ENCODE results near the gene MAP1LC3B. TPM values are rescaled to one million over a fixed set of nuclear protein-coding genes. Genes with fewer than 3 reads are reported as not detected.

MAP1LC3B gene
- total and polyA plus RNA-seq, 2 of the 8 experiments (the other 6 are each of a cell fraction or from before 2014, with no cell fraction given) = 29.5 to 48.5 TPM

DNA sequence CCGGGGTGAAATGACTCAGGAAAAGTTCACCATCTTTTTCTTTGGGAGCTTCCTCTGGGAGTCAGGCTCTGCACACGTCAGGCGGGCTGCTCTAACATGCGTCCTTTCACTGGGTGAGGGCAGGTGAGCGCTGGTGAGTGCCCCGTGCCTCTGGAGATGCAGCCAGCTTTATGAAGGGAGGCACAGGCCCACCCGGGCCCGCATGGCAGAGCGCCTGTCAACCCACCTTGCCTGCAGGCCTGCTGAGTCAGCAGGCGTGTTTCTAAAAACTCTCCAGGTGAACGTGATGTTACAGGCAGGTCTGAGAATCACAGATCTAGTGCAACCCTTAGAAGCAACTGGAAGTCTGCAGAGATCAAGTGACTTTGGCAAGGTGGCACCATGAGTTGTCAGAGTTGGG lies 18.4 kb downstream of the MAP1LC3B start:
- no peak overlapping the region for H2BK12ac ChIP-seq (ENCODE audit: low read depth, low read length)
- no peak overlapping the region for H3K56ac ChIP-seq (replicated peaks; ENCODE audit: insufficient read length, low read depth, low read length)
- 90% methylated on average over 11 of the region's 11 CpGs; no CpG with 5 or more reads in 1 of the 2 experiments for WGBS, 2 experiments (ENCODE audit: extremely low coverage in 1 of 2, insufficient coverage in 1 of 2, insufficient read length in 1 of 2, insufficient replicate concordance in 2 of 2, low coverage in 1 of 2, low lambda C conversion rate in 2 of 2, missing lambda C conversion rate in 1 of 2)
- H3K4ac ChIP-seq (replicated peaks; ENCODE audit: insufficient read length, low read depth, low read length) = no peak overlapping the region
- no peak overlapping the region for H2BK120ac ChIP-seq (replicated peaks; ENCODE audit: low read depth, low read length)
- H4K5ac ChIP-seq (ENCODE audit: insufficient read length, low read depth, low read length) = no peak overlapping the region
- H3K14ac ChIP-seq (ENCODE audit: insufficient read length) = no peak overlapping the region
- no peak overlapping the region for H2BK15ac ChIP-seq (ENCODE audit: low read length)
- no peaks in the 10 kb centered on the region for H3K4me1 ChIP-seq (replicated peaks in 1 of 4; ENCODE audit: control insufficient read depth in 3 of 4, insufficient read depth in 4 of 4, low read length in 3 of 4)
- no peak overlapping the region for H3K4me3 ChIP-seq (ENCODE audit: extremely low read depth in 1 of 4, insufficient read depth in 2 of 4, low read depth in 3 of 4, low read length in 4 of 4)
- no peak overlapping the region for H2AFZ ChIP-seq (ENCODE audit: low read length)
- H2AK5ac ChIP-seq (ENCODE audit: low read depth, low read length) = no peak overlapping the region
- H3K36me3 ChIP-seq (ENCODE audit: control insufficient read depth in 2 of 4, insufficient read depth in 4 of 4, low read length in 3 of 4) = peaks cover 5 to 55% (median 31%) of the 10 kb centered on the region in 4 experiments; a peak in 7 of 8 replicates
- H2BK20ac ChIP-seq (ENCODE audit: low read length) = no peak overlapping the region
- ChIA-PET POLR2A (ENCODE audit: partially characterized antibody) (no interaction called here), CTCF (ENCODE audit: partially characterized antibody) (interaction anchor here (0.6 to 2.1 kb wide), 8 partner anchors 10 to 271 kb away, joined by 3 to 6 read pairs (median 3); no protein-coding TSS in a partner anchor)
- H3K9ac ChIP-seq (replicated peaks in 1 of 4; ENCODE audit: extremely low read depth in 1 of 4, low read depth in 3 of 4, low read length in 3 of 4) = no peak overlapping the region
- no peak overlapping the region for H3K4me2 ChIP-seq (ENCODE audit: insufficient read depth in 1 of 2, low read depth in 2 of 2, low read length in 2 of 2)
- no peaks in the 10 kb centered on the region for H3K23me2 ChIP-seq (ENCODE audit: low read depth, low read length)
- H4K8ac ChIP-seq (ENCODE audit: extremely low read depth, insufficient read depth, low read length) = no peak overlapping the region
- peaks cover 0 to 7% of the 10 kb centered on the region in 2 experiments for H4K20me1 ChIP-seq (replicated peaks in 1 of 2; ENCODE audit: control insufficient read depth in 1 of 2, insufficient read depth in 2 of 2, low read length in 2 of 2)
- DNase-seq (ENCODE audit: low read depth in 1 of 2, low spot score in 2 of 2) = no peak
- H2BK5ac ChIP-seq (ENCODE audit: low read depth, low read length) = no peak overlapping the region
- no peak overlapping the region for H4K91ac ChIP-seq (replicated peaks; ENCODE audit: insufficient read length, low read length)
- H3K9me3 ChIP-seq (ENCODE audit: insufficient read depth in 2 of 2, low read depth in 1 of 2, low read length in 1 of 2) = no peaks in the 10 kb centered on the region
- no peak overlapping the region for H3K27ac ChIP-seq (ENCODE audit: low read depth, low read length)
- no peaks in the 10 kb centered on the region for H3K79me2 ChIP-seq (ENCODE audit: control insufficient read depth in 1 of 2, insufficient read depth in 2 of 2, low read length in 2 of 2)
- no peak overlapping the region for H3K18ac ChIP-seq (ENCODE audit: extremely low read depth, low read length)
- no peak for FAIRE-seq
- no peaks in the 10 kb centered on the region; the same call in 1 of the 2 replicates for H3K79me1 ChIP-seq (ENCODE audit: low read depth, low read length)
- H3K27me3 ChIP-seq (replicated peaks in 1 of 4; ENCODE audit: control insufficient read depth in 3 of 4, extremely low read depth in 1 of 4, insufficient read depth in 3 of 4, low read length in 3 of 4) = no peaks in the 10 kb centered on the region
- no peak overlapping the region for H3K23ac ChIP-seq (ENCODE audit: insufficient read length)
- TF ChIP-seq KDM4A (IDR thresholded peaks at IDR 0.05; ENCODE audit: low read depth, low read length, severe bottlenecking) (no peak), SIX5 (IDR thresholded peaks at IDR 0.05; ENCODE audit: low read depth, low read length) (no peak), YY1 (IDR thresholded peaks at IDR 0.05; ENCODE audit: low read depth, low read length) (no peak), CHD2 (IDR thresholded peaks at IDR 0.05; ENCODE audit: low read length) (no peak), EGR1 (IDR thresholded peaks at IDR 0.05; ENCODE audit: borderline replicate concordance, low read depth, low read length) (no peak), EP300 (IDR thresholded peaks at IDR 0.05; ENCODE audit: borderline replicate concordance in 1 of 2, low read depth in 2 of 2, low read length in 2 of 2) (no peak), BRCA1 (IDR thresholded peaks at IDR 0.05; ENCODE audit: low read depth, low read length) (no peak), SUZ12 (IDR thresholded peaks at IDR 0.05; ENCODE audit: low read length) (no peak), KDM1A (IDR thresholded peaks at IDR 0.05; ENCODE audit: borderline replicate concordance, low read length) (no peak), BACH1 (IDR thresholded peaks at IDR 0.05; ENCODE audit: low read length) (no peak), CREB1 (IDR thresholded peaks at IDR 0.05) (no peak), SIN3A (conservative IDR thresholded peaks at IDR 0.05 in 1 of 2, IDR thresholded peaks at IDR 0.05 in 1 of 2; ENCODE audit: low read depth in 1 of 2, low read length in 2 of 2) (no peak), KDM5A (IDR thresholded peaks at IDR 0.05; ENCODE audit: low read length) (no peak), CEBPB (IDR thresholded peaks at IDR 0.05; ENCODE audit: low read depth, low read length) (no peak)
